H1 (cell line): ENCODE results near the gene PCDHA5. TPM values are rescaled to one million over a fixed set of nuclear protein-coding genes. Genes with fewer than 3 reads are reported as not detected.
"Not testable (repeated sequence)": the region's sequence is repeated elsewhere in the genome, so short reads cannot be mapped to it uniquely, and the experiment has no call there.

ENCODE experiments used
- CTCF ChIA-PET: fragments of 300-600 bp; sonication (Branson Sonifier 250); formaldehyde crosslinking; loops from one replicate; lab custom pipeline; 2021; ENCODE audit not compliant: partially characterized antibody; lab: Charles Lee
- POLR2A ChIA-PET: fragments of 300-600 bp; sonication (Branson Sonifier 250); formaldehyde crosslinking; loops from one replicate; lab custom pipeline; 2021; ENCODE audit warnings: inconsistent platforms; ENCODE audit not compliant: partially characterized antibody; lab: Charles Lee
- DNase-seq, 2 experiments: peaks; one replicate each; pipeline versions ENCODE4 v3.0.0 to v3.0.0-alpha.2; 2010 to 2022; ENCODE audit warnings: low spot score in 2 of 2, low read depth in 1 of 2, mixed read lengths in 1 of 2
- FAIRE-seq: peaks from 2 replicates; lab custom pipeline; 2011; peaks lifted over from hg19 to GRCh38; lab: Jason Lieb, UNC
- H2AFZ ChIP-seq: 2 replicates; pipeline ENCODE4 v1.8.1; 2012; ENCODE audit warnings: low read length, inconsistent platforms
- H2AK5ac ChIP-seq: 2 replicates; pipeline ENCODE4 v1.6.1; 2013; ENCODE audit warnings: low read depth, low read length
- H2BK120ac ChIP-seq: replicated peaks from 2 replicates; pipeline ENCODE3; 2013; ENCODE audit warnings: low read depth, low read length, inconsistent platforms
- H2BK12ac ChIP-seq: 2 replicates; pipeline ENCODE4 v1.6.1; 2013; ENCODE audit warnings: low read depth, low read length
- H2BK15ac ChIP-seq: 2 replicates; pipeline ENCODE4 v1.6.1; 2013; ENCODE audit warnings: low read length
- H2BK20ac ChIP-seq: 2 replicates; pipeline ENCODE4 v1.6.1; 2013; ENCODE audit warnings: low read length
- H2BK5ac ChIP-seq: 2 replicates; pipeline ENCODE4 v1.6.1; 2013; ENCODE audit warnings: low read depth, low read length
- H3K14ac ChIP-seq: 2 replicates; pipeline ENCODE4 v1.6.1; 2013; ENCODE audit warnings: inconsistent platforms; ENCODE audit not compliant: insufficient read length
- H3K18ac ChIP-seq: 2 replicates; pipeline ENCODE4 v1.6.1; 2013; ENCODE audit warnings: low read length; ENCODE audit errors: extremely low read depth
- H3K23ac ChIP-seq: 2 replicates; pipeline ENCODE4 v1.6.1; 2013; ENCODE audit warnings: inconsistent platforms; ENCODE audit not compliant: insufficient read length
- H3K23me2 ChIP-seq: 2 replicates; pipeline ENCODE4 v1.6.1; 2013; ENCODE audit warnings: low read depth, low read length
- H3K27ac ChIP-seq: 2 replicates; pipeline ENCODE4 v1.6.1; 2011; ENCODE audit warnings: low read depth, low read length, inconsistent platforms
- H3K27me3 ChIP-seq, 4 experiments: replicated peaks in 1 of 4; 1 replicate in 1 of 4; 2 replicates in 3 of 4; pipeline versions ENCODE4 v1.6.1 to v1.8.1; 2011 to 2013; ENCODE audit warnings: low read length in 3 of 4, mild to moderate bottlenecking in 3 of 4, inconsistent platforms in 2 of 4, mixed read lengths in 2 of 4, moderate library complexity in 1 of 4; ENCODE audit not compliant: control insufficient read depth in 3 of 4, insufficient read depth in 3 of 4; ENCODE audit errors: extremely low read depth in 1 of 4
- H3K36me3 ChIP-seq, 4 experiments: 2 replicates each; pipeline versions ENCODE4 v1.6.1 to v1.8.1; 2011 to 2013; ENCODE audit warnings: mild to moderate bottlenecking in 4 of 4, low read length in 3 of 4, moderate library complexity in 2 of 4, control low read depth in 1 of 4, inconsistent platforms in 1 of 4; ENCODE audit not compliant: insufficient read depth in 4 of 4, control insufficient read depth in 2 of 4
- H3K4ac ChIP-seq: replicated peaks from 2 replicates; pipeline ENCODE3; 2013; ENCODE audit warnings: low read length, low read depth, mixed read lengths, inconsistent platforms; ENCODE audit not compliant: insufficient read length
- H3K4me1 ChIP-seq, 4 experiments: replicated peaks in 1 of 4; 1 replicate in 1 of 4; 2 replicates in 3 of 4; pipeline versions ENCODE4 v1.6.1 to v1.8.1; 2011 to 2013; ENCODE audit warnings: low read length in 3 of 4, inconsistent platforms in 2 of 4, mixed read lengths in 1 of 4; ENCODE audit not compliant: insufficient read depth in 4 of 4, control insufficient read depth in 3 of 4
- H3K4me2 ChIP-seq, 2 experiments: 2 replicates each; pipeline versions ENCODE4 v1.6.1 to v1.8.1; 2011 to 2013; ENCODE audit warnings: low read depth in 2 of 2, low read length in 2 of 2, control low read depth in 1 of 2, inconsistent platforms in 1 of 2, mild to moderate bottlenecking in 1 of 2; ENCODE audit not compliant: insufficient read depth in 1 of 2
- H3K4me3 ChIP-seq, 4 experiments: fragments of 200-600, 300-600 bp in 1 of 4; sonication (generic), shearing (Covaris generic), sonication (Bioruptor Twin) in 1 of 4; 2 replicates each; pipeline versions ENCODE4 v1.5.1 to v1.8.1; 2011 to 2016; ENCODE audit warnings: low read length in 4 of 4, low read depth in 3 of 4, control low read depth in 2 of 4, inconsistent platforms in 2 of 4, mild to moderate bottlenecking in 2 of 4, mixed read lengths in 1 of 4, moderate library complexity in 1 of 4; ENCODE audit not compliant: insufficient read depth in 2 of 4; ENCODE audit errors: extremely low read depth in 1 of 4
- H3K56ac ChIP-seq: replicated peaks from 2 replicates; pipeline ENCODE3; 2013; ENCODE audit warnings: low read depth, mild to moderate bottlenecking, mixed read lengths, low read length, inconsistent platforms; ENCODE audit not compliant: insufficient read length
- H3K79me1 ChIP-seq: 2 replicates; pipeline ENCODE4 v1.6.1; 2013; ENCODE audit warnings: low read depth, low read length, control low read depth
- H3K79me2 ChIP-seq, 2 experiments: 2 replicates each; pipeline versions ENCODE4 v1.6.1 to v1.8.1; 2012 to 2013; ENCODE audit warnings: low read length in 2 of 2, mild to moderate bottlenecking in 2 of 2, inconsistent platforms in 1 of 2; ENCODE audit not compliant: insufficient read depth in 2 of 2, control insufficient read depth in 1 of 2
- H3K9ac ChIP-seq, 4 experiments: replicated peaks in 1 of 4; 1 replicate in 1 of 4; 2 replicates in 3 of 4; pipeline versions ENCODE4 v1.6.1 to v1.8.1; 2011 to 2013; ENCODE audit warnings: low read depth in 3 of 4, low read length in 3 of 4, control low read depth in 2 of 4, mild to moderate bottlenecking in 2 of 4, moderate library complexity in 2 of 4, inconsistent platforms in 1 of 4; ENCODE audit errors: extremely low read depth in 1 of 4
- H3K9me3 ChIP-seq, 2 experiments: 2 replicates each; pipeline versions ENCODE4 v1.6.1 to v1.8.1; 2012 to 2013; ENCODE audit warnings: mild to moderate bottlenecking in 2 of 2, moderate library complexity in 2 of 2, control low read depth in 1 of 2, inconsistent platforms in 1 of 2, low read depth in 1 of 2, low read length in 1 of 2, mixed read lengths in 1 of 2; ENCODE audit not compliant: insufficient read depth in 2 of 2
- H4K20me1 ChIP-seq, 2 experiments: replicated peaks in 1 of 2; 2 replicates each; pipeline versions ENCODE3 to v1.8.1; 2011 to 2013; ENCODE audit warnings: inconsistent platforms in 2 of 2, low read length in 2 of 2, mild to moderate bottlenecking in 1 of 2; ENCODE audit not compliant: insufficient read depth in 2 of 2, control insufficient read depth in 1 of 2
- H4K5ac ChIP-seq: 2 replicates; pipeline ENCODE4 v1.6.1; 2013; ENCODE audit warnings: low read length, low read depth, mixed read lengths, inconsistent platforms; ENCODE audit not compliant: insufficient read length
- H4K8ac ChIP-seq: 2 replicates; pipeline ENCODE4 v1.8.0; 2013; ENCODE audit warnings: mild to moderate bottlenecking, moderate library complexity, low read length, inconsistent platforms; ENCODE audit not compliant: insufficient read depth; ENCODE audit errors: extremely low read depth
- H4K91ac ChIP-seq: replicated peaks from 2 replicates; pipeline ENCODE3; 2013; ENCODE audit warnings: low read length, mixed read lengths, inconsistent platforms; ENCODE audit not compliant: insufficient read length
- WGBS, 2 experiments: shearing (Covaris generic) in 1 of 2; methylation state at CpG; one replicate each; pipeline versions ENCODE4 v1.1.6 to v1.1.7; 2013 to 2015; ENCODE audit warnings: low lambda C conversion rate in 2 of 2, mixed read lengths in 2 of 2, inconsistent platforms in 1 of 2, low coverage in 1 of 2, missing lambda C conversion rate in 1 of 2; ENCODE audit not compliant: insufficient replicate concordance in 2 of 2, insufficient coverage in 1 of 2, insufficient read length in 1 of 2; ENCODE audit errors: extremely low coverage in 1 of 2, missing lambda C conversion rate in 1 of 2; 5-methylcytosine and 5-hydroxymethylcytosine counted together
- polyA plus RNA-seq, 7 experiments: library from polyadenylated mRNA; depleted of rRNA in 3 of 7; stranded (reverse) in 5 of 7; unstranded in 2 of 7; fragments of >200 nt in 5 of 7; fragments of 200-250 nt in 2 of 7; gene quantifications; 1 replicate in 5 of 7; 2 replicates in 1 of 7; 4 replicates in 1 of 7; pipeline versions ENCODE4 v1.2.1 to v1.2.3, GENCODE V29; 2011 to 2013; ENCODE audit warnings: missing spikeins in 2 of 7, mixed read lengths in 2 of 7
- total RNA-seq: library from RNA; stranded (reverse); fragmentation: NEBNext Ultra II Directional; extraction: Animal tissue kit (Norgen Biotek cat#: 25700); gene quantifications from 2 replicates; pipeline ENCODE4 v1.2.1, GENCODE V29; 2021

The PCDHA5 gene
- total and polyA plus RNA-seq, 2 of the 8 experiments (the other 6 are each of a cell fraction or from before 2014, with no cell fraction given), result 0.33 to 0.76 TPM

- H3K4me2 ChIP-seq, H3K23me2 ChIP-seq, H3K18ac ChIP-seq, H2BK120ac ChIP-seq, H2AK5ac ChIP-seq, POLR2A ChIA-PET, H3K14ac ChIP-seq, H4K20me1 ChIP-seq, H4K91ac ChIP-seq, H3K4me1 ChIP-seq, H3K27ac ChIP-seq, H3K56ac ChIP-seq, H2BK20ac ChIP-seq, H3K4ac ChIP-seq, H4K8ac ChIP-seq, DNase-seq, H2BK12ac ChIP-seq, H3K9ac ChIP-seq, H2BK5ac ChIP-seq, H3K4me3 ChIP-seq, H3K23ac ChIP-seq, H3K79me1 ChIP-seq, H3K9me3 ChIP-seq, FAIRE-seq, H4K5ac ChIP-seq, H2AFZ ChIP-seq, H3K27me3 ChIP-seq, H2BK15ac ChIP-seq, H3K79me2 ChIP-seq: not testable (repeated sequence)
- 97% methylated on average over 29 of the region's 101 CpGs; no CpG with 5 or more reads in 1 of the 2 experiments for WGBS, 2 experiments
- H3K36me3 ChIP-seq, result peaks cover 0 to 10% (median 0%) of the 10 kb centered on the region in 4 experiments; a peak in 1 of 8 replicates
- CTCF ChIA-PET, result interaction anchor here (1.5 kb wide), 1 partner anchor 16 kb away, joined by 4 read pairs; the partner anchor contains the start of gene PCDHA7
Measured at GRCh38 chr5:140849831-140850634, 28.6 kb downstream of the PCDHA5 start.
